Endothelial cell of umbilical vein (primary cell): ENCODE measurements around the gene STBD1.

Experiments used
- EZH2 ChIP-seq: IDR thresholded peaks from 2 replicates; pipeline ENCODE4 v1.6.1; 2012; ENCODE audit warnings: borderline replicate concordance, low read depth, mild to moderate bottlenecking, moderate library complexity, low read length, inconsistent platforms; ENCODE audit not compliant: severe bottlenecking
- JUN ChIP-seq: IDR thresholded peaks from 2 replicates; pipeline ENCODE4 v1.6.1; 2011; ENCODE audit warnings: borderline replicate concordance, low read depth; ENCODE audit not compliant: insufficient read length, insufficient read depth
- POLR2A ChIP-seq: IDR thresholded peaks from 2 replicates; pipeline ENCODE4 v1.6.1; 2012; ENCODE audit warnings: low read depth, mild to moderate bottlenecking, control low read depth, low read length
- POLR2AphosphoS5 ChIP-seq: IDR thresholded peaks from 2 replicates; pipeline ENCODE4 v1.6.1; 2012; ENCODE audit warnings: low read depth, mild to moderate bottlenecking, control low read depth, low read length, moderate library complexity; ENCODE audit not compliant: insufficient read depth
- TF ChIP-seq, protein P1 (sequence below), 2 donors: IDR thresholded peaks; 1 replicate in 1 of 2; 2 replicates in 1 of 2; pipeline ENCODE4 v1.5.1; 2011; ENCODE audit warnings: low read length in 2 of 2, mild to moderate bottlenecking in 2 of 2, moderate library complexity in 2 of 2, control low read depth in 1 of 2, inconsistent platforms in 1 of 2, low read depth in 1 of 2; ENCODE audit not compliant: insufficient read depth in 1 of 2; ENCODE audit errors: extremely low read depth in 1 of 2

DNA sequence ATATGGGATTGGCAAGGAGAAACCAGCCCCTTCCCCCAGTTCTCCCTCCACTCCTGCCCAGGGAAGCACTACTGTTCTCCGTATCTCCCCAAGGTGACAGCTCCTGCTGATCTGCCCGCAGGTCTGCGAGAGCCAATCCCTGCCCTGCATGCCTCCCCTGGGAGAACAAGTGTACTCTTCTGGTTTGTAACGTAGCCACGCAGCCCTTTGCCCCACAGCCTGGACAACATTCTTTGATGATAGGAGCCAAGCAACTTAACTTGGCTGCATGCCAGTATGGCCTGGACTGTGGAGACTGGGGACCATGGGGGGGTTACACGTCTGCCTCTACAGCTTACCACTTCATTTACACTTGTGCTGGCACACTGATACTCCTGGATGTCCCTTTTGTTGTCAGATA lies 2.0 kb downstream of the STBD1 start:
- TF ChIP-seq, protein P1, sequence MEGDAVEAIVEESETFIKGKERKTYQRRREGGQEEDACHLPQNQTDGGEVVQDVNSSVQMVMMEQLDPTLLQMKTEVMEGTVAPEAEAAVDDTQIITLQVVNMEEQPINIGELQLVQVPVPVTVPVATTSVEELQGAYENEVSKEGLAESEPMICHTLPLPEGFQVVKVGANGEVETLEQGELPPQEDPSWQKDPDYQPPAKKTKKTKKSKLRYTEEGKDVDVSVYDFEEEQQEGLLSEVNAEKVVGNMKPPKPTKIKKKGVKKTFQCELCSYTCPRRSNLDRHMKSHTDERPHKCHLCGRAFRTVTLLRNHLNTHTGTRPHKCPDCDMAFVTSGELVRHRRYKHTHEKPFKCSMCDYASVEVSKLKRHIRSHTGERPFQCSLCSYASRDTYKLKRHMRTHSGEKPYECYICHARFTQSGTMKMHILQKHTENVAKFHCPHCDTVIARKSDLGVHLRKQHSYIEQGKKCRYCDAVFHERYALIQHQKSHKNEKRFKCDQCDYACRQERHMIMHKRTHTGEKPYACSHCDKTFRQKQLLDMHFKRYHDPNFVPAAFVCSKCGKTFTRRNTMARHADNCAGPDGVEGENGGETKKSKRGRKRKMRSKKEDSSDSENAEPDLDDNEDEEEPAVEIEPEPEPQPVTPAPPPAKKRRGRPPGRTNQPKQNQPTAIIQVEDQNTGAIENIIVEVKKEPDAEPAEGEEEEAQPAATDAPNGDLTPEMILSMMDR (IDR thresholded peaks at IDR 0.05; ENCODE audit: extremely low read depth in 1 of 2, insufficient read depth in 1 of 2, low read depth in 1 of 2, low read length in 2 of 2) = no peak
- TF ChIP-seq POLR2A (no peak), POLR2AphosphoS5 (no peak), JUN (no peak), EZH2 (no peak)
